ENCODE results near the gene NOTCH1. TPM values are rescaled to one million over a fixed set of nuclear protein-coding genes. Genes with fewer than 3 reads are reported as not detected.

NOTCH1 gene
- total and polyA plus RNA-seq, 12 donors: 0.81 to 31.5 (median 24.0) TPM

DNA sequence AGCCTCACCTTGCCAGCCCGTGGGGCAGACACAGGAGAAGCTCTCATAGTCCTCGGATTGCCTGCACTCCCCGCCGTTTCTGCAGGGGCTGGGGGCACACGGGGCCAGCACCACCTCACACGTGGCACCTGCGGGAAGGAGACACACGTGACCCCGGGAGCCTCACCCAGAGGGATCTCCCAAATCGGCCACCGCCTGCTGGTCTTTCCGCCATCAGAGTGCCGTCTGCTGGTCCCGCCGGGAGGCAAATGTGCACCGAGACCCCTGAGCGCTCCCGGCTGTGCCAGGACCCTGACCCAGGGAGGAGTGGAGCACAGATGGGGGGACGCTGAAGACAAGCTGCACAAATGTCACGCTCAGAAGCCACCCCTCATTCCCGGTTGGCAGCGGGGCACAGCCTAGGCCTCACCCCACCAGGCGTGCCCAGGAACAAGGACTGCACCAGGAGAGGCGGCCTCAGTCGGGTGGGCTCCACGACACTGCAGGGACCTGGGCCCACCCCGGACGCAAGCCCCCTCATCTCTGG, 34.6 kb downstream of the NOTCH1 start:
- H3K9me3 ChIP-seq (replicated peaks in 1 of 3): no peaks in the 10 kb centered on the region
- peaks cover 0 to 87% of the 10 kb centered on the region in 2 donors for H3K36me3 ChIP-seq (replicated peaks in 1 of 2)
- TF ChIP-seq, protein P1, sequence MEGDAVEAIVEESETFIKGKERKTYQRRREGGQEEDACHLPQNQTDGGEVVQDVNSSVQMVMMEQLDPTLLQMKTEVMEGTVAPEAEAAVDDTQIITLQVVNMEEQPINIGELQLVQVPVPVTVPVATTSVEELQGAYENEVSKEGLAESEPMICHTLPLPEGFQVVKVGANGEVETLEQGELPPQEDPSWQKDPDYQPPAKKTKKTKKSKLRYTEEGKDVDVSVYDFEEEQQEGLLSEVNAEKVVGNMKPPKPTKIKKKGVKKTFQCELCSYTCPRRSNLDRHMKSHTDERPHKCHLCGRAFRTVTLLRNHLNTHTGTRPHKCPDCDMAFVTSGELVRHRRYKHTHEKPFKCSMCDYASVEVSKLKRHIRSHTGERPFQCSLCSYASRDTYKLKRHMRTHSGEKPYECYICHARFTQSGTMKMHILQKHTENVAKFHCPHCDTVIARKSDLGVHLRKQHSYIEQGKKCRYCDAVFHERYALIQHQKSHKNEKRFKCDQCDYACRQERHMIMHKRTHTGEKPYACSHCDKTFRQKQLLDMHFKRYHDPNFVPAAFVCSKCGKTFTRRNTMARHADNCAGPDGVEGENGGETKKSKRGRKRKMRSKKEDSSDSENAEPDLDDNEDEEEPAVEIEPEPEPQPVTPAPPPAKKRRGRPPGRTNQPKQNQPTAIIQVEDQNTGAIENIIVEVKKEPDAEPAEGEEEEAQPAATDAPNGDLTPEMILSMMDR (IDR thresholded peaks at IDR 0.05): no peak
- TF ChIP-seq POLR2A (IDR thresholded peaks at IDR 0.05): no peak
- intact Hi-C loops (cut with DNase I): no loop called here
- WGBS, 4 donors: 84 to 90% (median 87%) methylated on average over 14 to 28 of the region's 28 CpGs
- peak overlapping the region in 3 of 5 donors; percentile 32 to 84 (median 41) for H3K27ac ChIP-seq
- DNase-seq: no peak
- H3K4me1 ChIP-seq (replicated peaks in 1 of 2): no peaks in the 10 kb centered on the region
- no peak overlapping the region for H3K4me3 ChIP-seq
- H3K27me3 ChIP-seq: no peaks in the 10 kb centered on the region

DNA sequence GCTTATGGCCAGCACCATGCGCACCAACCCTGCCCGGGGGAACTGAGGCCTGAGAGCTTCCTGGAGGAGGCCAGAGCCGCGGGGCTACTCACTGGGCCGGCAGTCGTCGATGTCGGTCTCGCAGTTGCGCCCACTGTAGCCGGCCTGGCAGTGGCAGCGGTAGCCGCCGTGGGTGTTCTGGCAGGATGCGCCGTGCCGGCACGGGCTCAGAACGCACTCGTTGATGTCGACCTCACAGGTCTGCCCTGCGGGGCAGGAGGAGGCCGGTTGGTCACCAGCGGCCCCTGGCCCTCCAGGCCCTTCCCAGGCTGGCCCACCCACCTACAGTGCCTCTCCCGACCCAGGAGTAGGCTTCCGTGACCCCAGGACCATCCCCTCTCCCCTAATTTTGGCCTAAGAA, 35.3 kb downstream of the NOTCH1 start:
- H3K4me3 ChIP-seq: no peak overlapping the region
- no peaks in the 10 kb centered on the region for H3K4me1 ChIP-seq (replicated peaks in 1 of 2)
- H3K27ac ChIP-seq: peak overlapping the region in 2 of 5 donors; percentile 41 to 84
- H3K36me3 ChIP-seq (replicated peaks in 1 of 2): peaks cover 0 to 93% of the 10 kb centered on the region in 2 donors
- no peak for TF ChIP-seq POLR2A (IDR thresholded peaks at IDR 0.05)
- no peaks in the 10 kb centered on the region for H3K27me3 ChIP-seq
- H3K9me3 ChIP-seq (replicated peaks in 1 of 3): no peaks in the 10 kb centered on the region
- WGBS, 4 donors: 87 to 96% (median 93%) methylated on average over 17 to 26 of the region's 26 CpGs
- intact Hi-C loops (cut with DNase I): no loop called here
- no peak for DNase-seq

DNA sequence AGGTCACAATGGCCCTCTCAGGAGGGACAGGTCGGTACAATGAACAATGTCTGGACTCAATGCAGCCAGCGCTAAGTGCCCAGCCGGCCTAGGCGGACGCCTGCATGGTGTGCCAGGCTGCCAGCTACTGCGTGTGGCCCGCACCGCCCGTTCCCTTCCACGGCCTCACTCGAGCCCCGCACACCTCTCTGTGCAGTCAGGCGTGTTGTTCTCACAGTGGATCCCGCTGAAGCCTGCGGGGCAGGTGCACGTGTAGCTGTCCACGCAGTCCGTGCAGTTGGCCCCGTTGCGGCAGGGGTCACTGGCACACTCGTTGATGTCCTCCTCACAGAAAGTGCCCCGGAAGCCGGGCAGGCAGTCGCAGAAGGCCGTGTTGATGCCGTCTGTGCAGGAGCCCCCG, 36.3 kb downstream of the NOTCH1 start:
- Histone ChIP-seq H3K4me1 (replicated peaks in 1 of 2) (no peaks in the 10 kb centered on the region), H3K27me3 (no peaks in the 10 kb centered on the region), H3K27ac (peak overlapping the region in 1 of 5 donors; percentile 84), H3K36me3 (replicated peaks in 1 of 2) (peaks cover 0 to 93% of the 10 kb centered on the region in 2 donors), H3K9me3 (replicated peaks in 1 of 3) (no peaks in the 10 kb centered on the region), H3K4me3 (no peak overlapping the region)
- TF ChIP-seq POLR2A (IDR thresholded peaks at IDR 0.05): no peak
- TF ChIP-seq, protein P1 (IDR thresholded peaks at IDR 0.05): no peak
- WGBS, 4 donors: 86 to 96% (median 91%) methylated on average over 18 to 27 of the region's 27 CpGs
- intact Hi-C loops (cut with DNase I): no loop called here
- DNase-seq: no peak

DNA sequence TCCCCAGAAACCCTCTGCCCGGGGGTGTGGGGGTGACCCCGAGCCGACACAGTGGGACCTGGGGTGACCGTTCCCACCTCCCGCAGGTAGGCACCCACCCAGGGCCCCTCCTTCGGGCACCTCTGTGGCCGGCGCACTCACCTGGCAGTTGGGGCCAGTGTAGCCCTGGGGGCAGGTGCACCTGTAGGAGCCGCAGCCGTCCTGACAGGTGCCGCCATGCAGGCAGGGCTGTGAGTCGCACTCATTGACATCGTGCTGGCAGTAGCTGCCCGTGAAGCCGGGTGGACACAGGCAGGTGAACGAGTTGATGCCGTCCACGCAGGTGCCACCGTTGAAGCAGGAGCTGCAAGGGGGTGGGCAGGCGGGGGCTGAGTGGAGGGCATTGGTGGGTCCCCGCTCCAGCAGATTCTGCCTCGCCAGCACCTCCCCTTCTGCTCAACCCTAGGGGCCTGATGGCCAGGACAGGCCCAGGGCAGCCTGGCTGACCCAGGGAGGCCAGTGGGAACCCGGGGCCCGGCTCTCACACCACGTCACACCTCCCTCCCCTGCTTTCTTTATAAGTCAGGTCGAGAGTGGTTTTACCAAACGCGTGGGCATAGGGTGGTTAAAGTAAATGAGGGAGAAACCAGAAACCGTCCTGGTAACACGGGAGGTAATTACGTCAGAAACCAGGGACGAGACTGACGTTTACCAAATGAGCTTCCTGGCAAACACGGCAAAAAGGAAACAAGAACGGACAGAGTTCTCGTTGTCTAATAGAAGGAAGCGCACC, 36.9 kb downstream of the NOTCH1 start:
- no peak for DNase-seq
- Histone ChIP-seq H3K4me1 (replicated peaks in 1 of 2) (no peaks in the 10 kb centered on the region), H3K4me3 (no peak overlapping the region), H3K27ac (peak overlapping the region in 1 of 5 donors; percentile 84), H3K27me3 (no peaks in the 10 kb centered on the region), H3K9me3 (replicated peaks in 1 of 3) (no peaks in the 10 kb centered on the region), H3K36me3 (replicated peaks in 1 of 2) (peaks cover 0 to 93% of the 10 kb centered on the region in 2 donors)
- TF ChIP-seq, protein P1 (IDR thresholded peaks at IDR 0.05): no peak
- TF ChIP-seq POLR2A (IDR thresholded peaks at IDR 0.05): no peak
- 89 to 92% (median 90%) methylated on average over 24 to 37 of the region's 37 CpGs for WGBS, 4 donors
- intact Hi-C loops (cut with DNase I): no loop called here

Measured in adrenal gland (tissue), 12 donors.